Measurements from ENCODE around the gene NEMP2. TPM values are rescaled to one million over a fixed set of nuclear protein-coding genes. Genes with fewer than 3 reads are reported as not detected.

Gene NEMP2
- total RNA-seq, 1 donor from 2014 or later = 11.9 TPM

- no peak for TF ChIP-seq CTCF (IDR thresholded peaks at IDR 0.05)
- Mint-ChIP-seq H3K27ac (ENCODE audit: unreplicated experiment) (no peak overlapping the region), H3K27me3 (ENCODE audit: unreplicated experiment) (no peaks in the 10 kb centered on the region), H3K4me1 (ENCODE audit: unreplicated experiment) (peaks cover 2% of the 10 kb centered on the region), H3K4me3 (ENCODE audit: unreplicated experiment) (no peak overlapping the region), H3K36me3 (ENCODE audit: unreplicated experiment) (peaks cover 42% of the 10 kb centered on the region), H3K9me3 (ENCODE audit: unreplicated experiment) (peaks cover 27% of the 10 kb centered on the region)
- DNase-seq (ENCODE audit: extremely low spot score, unreplicated experiment) = no peak
Observed at GRCh38 chr2:190493095-190493494, 41.4 kb downstream of the NEMP2 start.

GRCh38 chr2:190490502-190490901 lies 44.0 kb downstream of the NEMP2 start:
- DNase-seq (ENCODE audit: extremely low spot score, unreplicated experiment) = no peak
- Mint-ChIP-seq H3K9me3 (ENCODE audit: unreplicated experiment) (peaks cover 22% of the 10 kb centered on the region), H3K4me3 (ENCODE audit: unreplicated experiment) (no peak overlapping the region), H3K27ac (ENCODE audit: unreplicated experiment) (no peak overlapping the region), H3K4me1 (ENCODE audit: unreplicated experiment) (no peaks in the 10 kb centered on the region), H3K36me3 (ENCODE audit: unreplicated experiment) (peaks cover 50% of the 10 kb centered on the region), H3K27me3 (ENCODE audit: unreplicated experiment) (no peaks in the 10 kb centered on the region)
- no peak for TF ChIP-seq CTCF (IDR thresholded peaks at IDR 0.05)

DNA sequence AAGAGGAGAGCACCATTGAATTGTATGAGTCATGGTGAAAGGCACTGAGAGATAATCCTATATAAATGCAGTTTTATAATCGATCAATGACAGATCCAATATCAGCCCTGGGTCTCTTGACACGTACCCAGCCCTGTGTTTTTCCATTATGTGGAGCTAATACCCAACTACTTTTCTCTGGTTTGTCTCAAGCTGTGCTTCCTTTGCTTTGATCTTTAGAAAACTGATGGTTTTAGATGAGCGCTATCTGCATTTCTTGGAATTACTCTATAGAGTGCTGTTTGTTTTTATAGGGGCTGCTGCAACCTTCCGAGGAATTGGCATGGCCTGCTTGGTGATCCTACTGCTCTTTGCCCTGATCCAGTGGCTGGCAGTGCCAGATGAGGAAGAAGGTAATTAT lies 45.0 kb downstream of the NEMP2 start:
- no peaks in the 10 kb centered on the region for H3K4me1 Mint-ChIP-seq (ENCODE audit: unreplicated experiment)
- TF ChIP-seq CTCF (IDR thresholded peaks at IDR 0.05) = no peak
- no peak overlapping the region for H3K4me3 Mint-ChIP-seq (ENCODE audit: unreplicated experiment)
- no peaks in the 10 kb centered on the region for H3K27me3 Mint-ChIP-seq (ENCODE audit: unreplicated experiment)
- H3K27ac Mint-ChIP-seq (ENCODE audit: unreplicated experiment) = no peak overlapping the region
- H3K36me3 Mint-ChIP-seq (ENCODE audit: unreplicated experiment) = peaks cover 47% of the 10 kb centered on the region
- DNase-seq (ENCODE audit: extremely low spot score, unreplicated experiment) = no peak
- H3K9me3 Mint-ChIP-seq (ENCODE audit: unreplicated experiment) = peaks cover 17% of the 10 kb centered on the region

DNA sequence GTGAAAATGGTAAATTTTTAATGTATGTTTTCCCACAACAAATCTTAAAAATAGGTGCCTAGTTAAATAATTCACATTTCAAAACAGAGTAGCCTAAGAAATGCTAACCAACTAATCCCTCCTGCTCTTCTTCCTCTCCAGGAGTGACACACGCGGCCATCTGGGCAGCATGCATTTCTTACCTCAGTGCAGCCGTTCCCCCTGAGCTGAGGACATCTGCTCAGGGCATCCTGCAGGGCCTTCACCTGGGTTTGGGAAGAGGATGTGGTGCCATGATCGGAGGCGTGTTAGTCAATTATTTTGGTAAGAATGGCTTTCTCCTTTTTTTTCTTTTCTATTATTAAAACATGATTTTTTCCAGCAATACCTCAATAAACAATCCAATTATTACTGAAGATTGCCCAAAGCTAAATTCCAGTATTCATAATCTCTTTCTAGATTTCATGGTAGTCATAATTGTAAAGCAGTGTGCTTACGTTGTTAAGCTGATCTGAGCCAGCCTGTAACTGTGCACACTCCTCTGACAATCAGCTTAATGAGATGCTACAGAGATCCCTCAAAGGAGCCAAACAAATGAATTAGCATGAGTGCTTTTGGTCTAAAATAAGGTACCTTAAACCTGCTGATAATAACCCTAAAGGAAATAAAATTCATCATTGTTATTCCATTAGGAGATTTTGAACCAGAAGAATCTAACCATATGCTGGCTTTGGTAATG lies 45.8 kb downstream of the NEMP2 start:
- DNase-seq (ENCODE audit: extremely low spot score, unreplicated experiment) = no peak
- H3K4me3 Mint-ChIP-seq (ENCODE audit: unreplicated experiment) = no peak overlapping the region
- peaks cover 44% of the 10 kb centered on the region for H3K36me3 Mint-ChIP-seq (ENCODE audit: unreplicated experiment)
- no peak overlapping the region for H3K27ac Mint-ChIP-seq (ENCODE audit: unreplicated experiment)
- no peaks in the 10 kb centered on the region for H3K4me1 Mint-ChIP-seq (ENCODE audit: unreplicated experiment)
- no peak for TF ChIP-seq CTCF (IDR thresholded peaks at IDR 0.05)
- H3K9me3 Mint-ChIP-seq (ENCODE audit: unreplicated experiment) = peaks cover 17% of the 10 kb centered on the region
- no peaks in the 10 kb centered on the region for H3K27me3 Mint-ChIP-seq (ENCODE audit: unreplicated experiment)

DNA sequence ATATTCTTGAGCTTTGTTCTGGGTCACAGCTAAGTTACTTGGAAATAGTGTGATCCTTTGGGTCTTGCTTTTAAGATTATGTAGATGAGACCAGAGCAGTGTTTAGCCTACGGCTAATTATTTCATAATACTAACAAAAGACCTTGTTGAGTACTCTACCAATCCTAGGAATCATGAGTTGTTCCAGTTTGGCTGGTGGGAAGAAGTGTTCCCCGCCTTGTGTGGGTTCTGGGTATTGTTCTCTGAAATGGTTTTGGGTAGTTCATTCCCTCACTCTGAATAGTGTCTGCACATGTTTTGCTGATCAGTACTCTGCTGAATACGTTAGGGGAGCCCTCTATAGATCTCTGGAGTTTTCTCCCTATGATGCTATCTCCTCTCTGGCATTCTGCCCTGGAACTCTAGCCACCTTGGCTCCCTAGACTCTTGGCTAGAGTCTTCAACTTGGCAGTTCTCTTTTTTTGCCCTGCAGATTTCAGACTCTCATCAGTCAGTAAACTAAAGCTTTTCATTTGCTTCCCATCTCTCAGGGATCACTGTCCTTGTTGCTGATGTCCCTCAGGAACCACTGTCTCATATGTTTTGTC lies 48.4 kb downstream of the NEMP2 start:
- no peak for DNase-seq (ENCODE audit: extremely low spot score, unreplicated experiment)
- no peak for TF ChIP-seq CTCF (IDR thresholded peaks at IDR 0.05)
- Mint-ChIP-seq H3K36me3 (ENCODE audit: unreplicated experiment) (peaks cover 24% of the 10 kb centered on the region), H3K4me3 (ENCODE audit: unreplicated experiment) (no peak overlapping the region), H3K9me3 (ENCODE audit: unreplicated experiment) (no peaks in the 10 kb centered on the region), H3K27me3 (ENCODE audit: unreplicated experiment) (no peaks in the 10 kb centered on the region), H3K27ac (ENCODE audit: unreplicated experiment) (no peak overlapping the region), H3K4me1 (ENCODE audit: unreplicated experiment) (no peaks in the 10 kb centered on the region)
